ENCODE measurements around the gene ALG10.

- no peak for TF ChIP-seq EZH2phosphoT487 (IDR thresholded peaks at IDR 0.05; ENCODE audit: unreplicated experiment)
- no peak for TF ChIP-seq EZH2 (IDR thresholded peaks at IDR 0.05; ENCODE audit: low read depth, unreplicated experiment)
- TF ChIP-seq CTCF (conservative IDR thresholded peaks at IDR 0.05; ENCODE audit: low read depth in 2 of 2): peak; percentile 56 to 69
- TF ChIP-seq POLR2AphosphoS5 (IDR thresholded peaks at IDR 0.05; ENCODE audit: low read depth): peak; percentile 66
- TF ChIP-seq JUNB (IDR thresholded peaks at IDR 0.05; ENCODE audit: unreplicated experiment): no peak
- TF ChIP-seq NANOG (IDR thresholded peaks at IDR 0.05; ENCODE audit: borderline replicate concordance): no peak
- TF ChIP-seq CREB1 (CRISPR knock-in tag; IDR thresholded peaks at IDR 0.05; ENCODE audit: low read depth): peak; percentile 70
- TF ChIP-seq ETS1 (IDR thresholded peaks at IDR 0.05): peak; percentile 81
- TF ChIP-seq REST (IDR thresholded peaks at IDR 0.05; ENCODE audit: unreplicated experiment): no peak
- no peak for TF ChIP-seq STAT1 (IDR thresholded peaks at IDR 0.05; ENCODE audit: unreplicated experiment)
- no peak for TF ChIP-seq ZNF331 (CRISPR knock-in tag; IDR thresholded peaks at IDR 0.05; ENCODE audit: low read depth)
Measured at GRCh38 chr12:34022079-34022830, at the start of gene ALG10.
